Panc1 (cell line): ENCODE data around the gene NKAIN2.

Experiments used
- POLR2AphosphoS5 ChIP-seq: IDR thresholded peaks from 2 replicates; pipeline ENCODE4 v1.6.1; 2012; ENCODE audit warnings: mild to moderate bottlenecking, low read depth, low read length, moderate library complexity
- TF ChIP-seq, protein P1 (sequence below): fragments of 450-650 bp; IDR thresholded peaks from 2 replicates; pipeline ENCODE4 v1.5.1; 2017; ENCODE audit warnings: mild to moderate bottlenecking

GRCh38 chr6:124389127-124389526, 585.5 kb downstream of the NKAIN2 start:
- TF ChIP-seq, protein P1, sequence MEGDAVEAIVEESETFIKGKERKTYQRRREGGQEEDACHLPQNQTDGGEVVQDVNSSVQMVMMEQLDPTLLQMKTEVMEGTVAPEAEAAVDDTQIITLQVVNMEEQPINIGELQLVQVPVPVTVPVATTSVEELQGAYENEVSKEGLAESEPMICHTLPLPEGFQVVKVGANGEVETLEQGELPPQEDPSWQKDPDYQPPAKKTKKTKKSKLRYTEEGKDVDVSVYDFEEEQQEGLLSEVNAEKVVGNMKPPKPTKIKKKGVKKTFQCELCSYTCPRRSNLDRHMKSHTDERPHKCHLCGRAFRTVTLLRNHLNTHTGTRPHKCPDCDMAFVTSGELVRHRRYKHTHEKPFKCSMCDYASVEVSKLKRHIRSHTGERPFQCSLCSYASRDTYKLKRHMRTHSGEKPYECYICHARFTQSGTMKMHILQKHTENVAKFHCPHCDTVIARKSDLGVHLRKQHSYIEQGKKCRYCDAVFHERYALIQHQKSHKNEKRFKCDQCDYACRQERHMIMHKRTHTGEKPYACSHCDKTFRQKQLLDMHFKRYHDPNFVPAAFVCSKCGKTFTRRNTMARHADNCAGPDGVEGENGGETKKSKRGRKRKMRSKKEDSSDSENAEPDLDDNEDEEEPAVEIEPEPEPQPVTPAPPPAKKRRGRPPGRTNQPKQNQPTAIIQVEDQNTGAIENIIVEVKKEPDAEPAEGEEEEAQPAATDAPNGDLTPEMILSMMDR: no peak
- no peak for TF ChIP-seq POLR2AphosphoS5
